Astrocyte of the spinal cord (primary cell): ENCODE measurements around the gene PFKL.
"Not testable (repeated sequence)": the region's sequence is repeated elsewhere in the genome, so short reads cannot be mapped to it uniquely, and the experiment has no call there.

Source experiments
- DNase-seq: peaks from one replicate; pipeline ENCODE4 v3.0.0; 2011; ENCODE audit warnings: low read depth, low spot score
- H3K4me3 ChIP-seq: 2 replicates; pipeline ENCODE4 v1.5.1; 2011; ENCODE audit warnings: low read depth, mild to moderate bottlenecking, low read length, moderate library complexity
- CTCF ChIP-seq: IDR thresholded peaks from 2 replicates; pipeline ENCODE4 v1.5.1; 2012; ENCODE audit warnings: low read depth, mild to moderate bottlenecking, low read length, inconsistent platforms
- in situ Hi-C: cut with HindIII; loops from 2 replicates; pipeline ENCODE4 v1.10.0; 2017; ENCODE audit warnings: low sequenced_read_pairs

The PFKL gene

DNA sequence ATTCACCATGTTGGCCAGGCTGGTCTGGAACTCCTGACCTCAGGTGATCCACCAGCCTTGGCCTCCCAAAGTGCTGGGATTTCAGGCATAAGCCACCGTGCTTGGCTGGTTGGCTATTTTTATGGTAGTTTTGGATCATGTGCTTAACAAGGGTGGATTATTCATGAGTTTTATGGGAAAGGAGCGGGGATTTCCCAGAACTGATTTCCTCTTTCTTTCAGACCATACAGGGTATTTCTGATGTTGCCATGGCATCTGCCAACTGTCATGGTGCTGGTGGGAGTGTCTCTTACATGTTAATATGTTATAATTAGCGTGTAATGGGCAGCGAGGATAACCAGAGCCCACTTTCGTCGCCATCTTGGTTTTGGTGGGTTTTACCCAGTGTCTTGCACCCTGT is 56.8 kb downstream of the PFKL start:
- in situ Hi-C loops, result no loop called here

DNA sequence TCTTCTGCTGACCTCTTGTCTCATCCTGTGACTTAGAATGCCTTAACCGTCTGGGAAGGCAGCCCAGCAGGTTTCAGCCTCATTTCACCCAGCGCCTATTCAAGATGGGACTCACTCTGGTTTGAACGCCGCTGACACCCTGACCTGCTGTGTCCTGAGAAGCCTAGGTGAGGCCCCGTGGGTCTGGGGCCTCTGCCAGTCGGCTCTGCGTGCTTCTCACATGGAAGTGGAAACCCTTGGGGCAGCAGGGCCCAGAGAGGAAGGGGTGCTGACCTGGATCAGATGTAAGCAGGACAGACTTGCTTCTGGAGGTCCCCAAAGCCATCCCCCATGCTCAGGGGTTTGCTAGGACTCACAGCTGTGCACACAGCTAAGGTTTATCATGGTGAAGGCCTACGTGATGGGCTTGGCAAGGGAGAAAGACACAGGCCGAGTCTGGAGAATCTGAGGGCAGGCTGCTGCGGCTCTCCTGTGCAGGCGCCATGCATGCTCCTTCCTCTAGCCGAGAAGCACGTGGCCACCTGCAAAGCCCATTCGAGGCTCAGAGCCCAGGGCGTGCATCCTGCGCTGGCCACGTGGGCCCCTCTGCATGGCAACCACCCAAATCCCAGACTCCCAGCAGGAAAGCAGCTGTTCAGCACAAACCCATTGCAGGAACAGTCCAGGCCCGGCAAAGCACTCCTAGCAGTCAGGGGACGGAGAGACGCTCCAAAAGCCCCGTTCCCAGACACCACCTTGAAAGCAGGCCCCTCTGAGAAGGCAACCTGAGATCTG is 57.4 kb downstream of the PFKL start:
- no peak overlapping the region for H3K4me3 ChIP-seq
- no peak for TF ChIP-seq CTCF
- in situ Hi-C loops, result no loop called here
- DNase-seq, result no peak

More for the DNA sequence above, 56.8 kb downstream of the PFKL start:
- no peak for TF ChIP-seq CTCF
- no peak for DNase-seq
- no peak overlapping the region for H3K4me3 ChIP-seq

DNA sequence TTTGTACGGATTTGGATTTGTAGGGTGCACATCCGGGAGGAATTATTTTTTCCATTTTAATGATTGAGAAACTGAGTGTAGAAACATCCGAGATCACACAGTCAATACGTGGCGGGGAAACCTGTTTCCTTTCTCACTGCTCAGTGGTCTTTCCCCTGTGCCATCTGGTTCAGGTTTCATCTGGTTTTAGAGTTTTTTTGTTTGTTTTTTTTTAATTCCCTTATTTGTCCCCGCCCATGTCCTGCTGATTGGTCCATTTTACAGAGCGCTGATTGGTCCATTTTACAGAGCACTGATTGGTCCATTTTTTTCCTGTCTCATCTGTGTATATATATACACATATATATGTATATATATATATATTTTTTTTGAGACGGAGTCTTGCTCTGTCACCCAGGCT is 59.5 kb downstream of the PFKL start:
- no peak overlapping the region for H3K4me3 ChIP-seq
- DNase-seq, result no peak
- TF ChIP-seq CTCF, result no peak
- in situ Hi-C loops, result no loop called here

DNA sequence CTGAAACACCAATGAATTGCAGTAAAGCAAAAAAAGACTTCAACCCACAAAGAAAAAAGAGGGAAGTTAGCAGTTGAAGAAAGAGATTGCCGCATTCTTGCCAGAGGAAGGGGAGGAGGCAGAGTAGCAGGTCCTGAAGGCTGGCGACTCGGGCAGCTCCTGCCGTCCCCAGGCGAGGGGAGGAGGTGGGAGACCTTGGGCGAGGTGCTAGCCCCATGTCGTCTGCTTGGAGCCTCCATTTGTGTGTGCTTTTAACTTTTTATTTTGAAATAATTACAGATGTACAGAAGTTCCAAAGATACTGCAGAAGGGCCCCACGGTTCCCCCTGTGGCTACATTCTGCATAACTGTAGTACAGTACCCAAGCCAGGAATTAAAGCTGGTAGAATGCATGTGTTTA is 60.3 kb downstream of the PFKL start:
- no peak overlapping the region for H3K4me3 ChIP-seq

DNA sequence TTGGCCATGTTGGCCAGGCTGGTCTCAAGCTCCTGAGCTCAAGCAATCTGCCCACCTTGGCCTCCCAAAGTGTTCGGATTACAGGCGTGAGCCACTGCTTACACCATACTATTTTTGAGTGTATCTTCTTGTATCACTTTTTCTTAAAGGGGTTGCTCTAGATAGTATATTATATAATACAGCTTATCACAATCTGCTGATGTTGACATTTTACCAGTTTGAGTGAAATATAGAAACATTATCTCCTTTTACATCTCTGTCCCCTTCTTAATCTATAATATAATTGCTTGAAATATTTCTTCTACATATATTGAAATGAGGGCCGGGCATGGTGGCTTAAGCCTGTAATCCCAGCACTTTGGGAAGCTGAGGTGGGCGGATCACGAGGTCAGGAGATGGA is 62.0 kb downstream of the PFKL start:
- H3K4me3 ChIP-seq, DNase-seq, in situ Hi-C loops: not testable (repeated sequence)

More for the DNA sequence above, 60.3 kb downstream of the PFKL start:
- no peak for DNase-seq
- in situ Hi-C loops, result no loop called here
- TF ChIP-seq CTCF, result no peak

- no peak for TF ChIP-seq CTCF
- no peak overlapping the region for H3K4me3 ChIP-seq
- in situ Hi-C loops, result no loop called here
- no peak for DNase-seq
Measured at GRCh38 chr21:44363278-44363677, 63.4 kb downstream of the PFKL start.

GRCh38 chr21:44364151-44365053 is 64.5 kb downstream of the PFKL start:
- DNase-seq, result no peak
- H3K4me3 ChIP-seq, result no peak overlapping the region
- no peak for TF ChIP-seq CTCF
- in situ Hi-C loops, result no loop called here
